Measurements from ENCODE around the gene CYB561D2.

GRCh38 chr3:50365080-50365841 is 14.6 kb downstream of the CYB561D2 start:
- TF ChIP-seq CTCF (IDR thresholded peaks at IDR 0.05) (no peak), POLR2A (IDR thresholded peaks at IDR 0.05) (no peak)
